Naive thymus-derived CD4-positive, alpha-beta T cell (primary cell): ENCODE results near the gene P3H3. TPM values are rescaled to one million over a fixed set of nuclear protein-coding genes. Genes with fewer than 3 reads are reported as not detected.

Experiments
- ATAC-seq: fragments of 150-1000 bp; cut with Tn5 transposase; 2 replicates; pipeline ENCODE4 v1.10.0; 2021; ENCODE audit warnings: mild to moderate bottlenecking, moderate library complexity
- CTCF ChIA-PET: fragments of 350-600 bp; sonication (Branson Sonifier 250); formaldehyde crosslinking; loops from one replicate; lab custom pipeline; 2021; ENCODE audit warnings: antibody characterized with exemption; lab: Charles Lee
- POLR2A ChIA-PET: fragments of 350-600 bp; sonication (Branson Sonifier 250); formaldehyde crosslinking; loops from one replicate; lab custom pipeline; 2021; ENCODE audit warnings: antibody characterized with exemption, inconsistent platforms; lab: Charles Lee
- DNase-seq, 9 donors: peaks; one replicate each; pipeline versions ENCODE4 v3.0.0 to v3.0.0-alpha.2; 2020 to 2022; ENCODE audit warnings: mixed read lengths in 1 of 9
- H3K27ac ChIP-seq: one replicate; pipeline ENCODE4 v1.7.0; 2013; ENCODE audit warnings: mild to moderate bottlenecking, low read depth, low read length, moderate library complexity
- H3K27me3 ChIP-seq, 2 donors: one replicate each; pipeline ENCODE4 v1.7.0; 2013; ENCODE audit warnings: low read length in 2 of 2, mild to moderate bottlenecking in 2 of 2, moderate library complexity in 2 of 2; ENCODE audit not compliant: control insufficient read depth in 2 of 2, insufficient read depth in 2 of 2
- H3K36me3 ChIP-seq, 3 experiments: 1 replicate in 2 of 3; 2 replicates in 1 of 3; pipeline ENCODE4 v1.7.0; 2013; ENCODE audit warnings: low read length in 3 of 3, mild to moderate bottlenecking in 3 of 3, moderate library complexity in 1 of 3; ENCODE audit not compliant: insufficient read depth in 3 of 3, control insufficient read depth in 2 of 3
- H3K4me1 ChIP-seq, 2 donors: one replicate each; pipeline ENCODE4 v1.7.0; 2013; ENCODE audit warnings: low read length in 2 of 2, mild to moderate bottlenecking in 2 of 2, moderate library complexity in 1 of 2; ENCODE audit not compliant: control insufficient read depth in 2 of 2, insufficient read depth in 2 of 2
- H3K4me3 ChIP-seq: 2 replicates; pipeline ENCODE4 v1.7.0; 2013; ENCODE audit warnings: mild to moderate bottlenecking, low read length
- H3K9me3 ChIP-seq, 3 experiments: 1 replicate in 2 of 3; 2 replicates in 1 of 3; pipeline ENCODE4 v1.7.0; 2013; ENCODE audit warnings: low read length in 3 of 3; ENCODE audit not compliant: control insufficient read depth in 2 of 3
- H3K27ac Mint-ChIP-seq, 9 donors: one replicate each; pipeline ENCODE4 v1.8.0; 2020 to 2022; ENCODE audit warnings: mixed read lengths in 9 of 9, mild to moderate bottlenecking in 8 of 9, moderate library complexity in 5 of 9, inconsistent platforms in 2 of 9
- H3K27me3 Mint-ChIP-seq, 5 donors: one replicate each; pipeline ENCODE4 v1.8.0; 2021 to 2022; ENCODE audit warnings: mixed read lengths in 5 of 5, mild to moderate bottlenecking in 1 of 5
- H3K36me3 Mint-ChIP-seq, 5 donors: one replicate each; pipeline ENCODE4 v1.8.0; 2020 to 2022; ENCODE audit warnings: mixed read lengths in 5 of 5, mild to moderate bottlenecking in 3 of 5, inconsistent platforms in 1 of 5
- H3K4me1 Mint-ChIP-seq, 7 donors: one replicate each; pipeline ENCODE4 v1.8.0; 2020 to 2022; ENCODE audit warnings: mixed read lengths in 7 of 7, mild to moderate bottlenecking in 3 of 7, inconsistent platforms in 1 of 7
- H3K4me3 Mint-ChIP-seq, 10 donors: one replicate each; pipeline ENCODE4 v1.8.0; 2020 to 2022; ENCODE audit warnings: mild to moderate bottlenecking in 10 of 10, mixed read lengths in 10 of 10, moderate library complexity in 6 of 10, inconsistent platforms in 2 of 10
- H3K9me3 Mint-ChIP-seq, 11 donors: one replicate each; pipeline ENCODE4 v1.8.0; 2020 to 2022; ENCODE audit warnings: mixed read lengths in 11 of 11, mild to moderate bottlenecking in 4 of 11, inconsistent platforms in 1 of 11, moderate library complexity in 1 of 11
- intact Hi-C, 2 donors: fragments of 100-400 bp; cut with micrococcal nuclease; formaldehyde crosslinking; loops; one replicate each; pipeline ENCODE4 v1.15.1; 2023
- polyA plus RNA-seq, 2 donors: library from polyadenylated mRNA; unstranded; fragments of 300-500 nt; fragmentation: Illumina TruSeq; gene quantifications; one replicate each; pipeline ENCODE4 v1.2.3, GENCODE V29; 2021
- total RNA-seq, 6 experiments: library from RNA in 5 of 6; stranded (reverse) in 5 of 6; gene quantifications; 1 replicate in 5 of 6; 2 replicates in 1 of 6; pipeline ENCODE4 v1.2.3 and lab custom pipeline; 2021 to 2026

Gene P3H3
- total and polyA plus RNA-seq, 7 experiments from 2014 or later, result 1.5 to 18.2 (median 4.1) TPM

- ChIA-PET POLR2A (interaction anchor here (0.9 to 6.5 kb wide), 13 partner anchors 10 to 774 kb away, joined by 3 to 90 read pairs (median 4); partner anchors contain the start of genes C12orf57, CDCA3, MLF2 and RNU7-1), CTCF (interaction anchor here (0.9 to 3.8 kb wide), 2 partner anchors 14 to 81 kb away, joined by 3 to 31 read pairs; partner anchors contain the start of genes CDCA3 and USP5)
- Mint-ChIP-seq H3K36me3 (peaks cover 5 to 55% (median 19%) of the 10 kb centered on the region in 5 donors), H3K4me3 (peak overlapping the region; percentile 87 to 93 (median 90)), H3K27ac (peak overlapping the region; percentile 33 to 95 (median 85)), H3K27me3 (no peaks in the 10 kb centered on the region), H3K4me1 (peaks cover 25 to 44% (median 32%) of the 10 kb centered on the region in 7 donors), H3K9me3 (no peaks in the 10 kb centered on the region)
- peak overlapping the region; percentile 61 for H3K4me3 ChIP-seq
- ATAC-seq, result no peak
- DNase-seq, result no peak
- peaks cover 29% of the 10 kb centered on the region in 2 donors for H3K4me1 ChIP-seq
- H3K27me3 ChIP-seq, result no peaks in the 10 kb centered on the region
- H3K36me3 ChIP-seq, result peaks cover 6 to 61% (median 8%) of the 10 kb centered on the region in 3 experiments
- intact Hi-C loops, result loop anchor here in 1 of 2 donors (5.0 kb wide), 1 partner anchor 226 kb away; the partner anchor contains the start of gene C1R
- peak overlapping the region; percentile 82 for H3K27ac ChIP-seq
- H3K9me3 ChIP-seq, result no peaks in the 10 kb centered on the region
These were observed 38.1 kb downstream of the P3H3 start for GRCh38 chr12:6866163-6866919.

- CTCF ChIA-PET, result interaction anchor here (0.9 to 3.8 kb wide), 5 partner anchors 15 to 81 kb away, joined by 3 to 31 read pairs (median 4); partner anchors contain the start of genes CDCA3 and USP5
- no peaks in the 10 kb centered on the region for H3K27me3 Mint-ChIP-seq
- Histone ChIP-seq H3K9me3 (no peaks in the 10 kb centered on the region), H3K4me1 (peaks cover 36% of the 10 kb centered on the region in 2 donors), H3K36me3 (peaks cover 6 to 55% (median 7%) of the 10 kb centered on the region in 3 experiments), H3K27me3 (no peaks in the 10 kb centered on the region), H3K4me3 (peak overlapping the region; percentile 61), H3K27ac (peak overlapping the region; percentile 82)
- peak; percentile 10 for ATAC-seq
- peaks cover 30 to 50% (median 38%) of the 10 kb centered on the region in 7 donors for H3K4me1 Mint-ChIP-seq
- H3K9me3 Mint-ChIP-seq, result no peaks in the 10 kb centered on the region
- DNase-seq, result peak in 1 of 9 donors; percentile 75
- POLR2A ChIA-PET, result interaction anchor here (0.9 to 6.5 kb wide), 15 partner anchors 10 to 773 kb away, joined by 3 to 90 read pairs (median 4); partner anchors contain the start of genes C12orf57, CDCA3, ENO2 and RNU7-1
- peaks cover 4 to 55% (median 18%) of the 10 kb centered on the region in 5 donors for H3K36me3 Mint-ChIP-seq
- peak overlapping the region; percentile 87 to 93 (median 90) for H3K4me3 Mint-ChIP-seq
- intact Hi-C loops, result loop anchor here (1.0 to 5.0 kb wide), 4 partner anchors 15 to 225 kb away; partner anchors contain the start of genes USP5 (in 2 of the 2), C1R (in 1 of the 2), EMG1 (in 1 of the 2) and MLF2 (in 1 of the 2)
- peak overlapping the region; percentile 68 to 95 (median 87) for H3K27ac Mint-ChIP-seq
These were observed 38.8 kb downstream of the P3H3 start for GRCh38 chr12:6866920-6867412.

- H3K36me3 Mint-ChIP-seq, result peaks cover 0 to 54% (median 14%) of the 10 kb centered on the region in 5 donors
- no peaks in the 10 kb centered on the region for H3K27me3 Mint-ChIP-seq
- intact Hi-C loops, result loop anchor here (1.0 to 5.0 kb wide), 7 partner anchors 15 to 225 kb away; partner anchors contain the start of genes USP5 (in 2 of the 2), C1R (in 1 of the 2), EMG1 (in 1 of the 2) and MLF2 (in 1 of the 2)
- peak within 1 kb of the TSS; percentile 87 to 93 (median 91) for H3K4me3 Mint-ChIP-seq
- DNase-seq, result peak; percentile 40 to 87 (median 52)
- Histone ChIP-seq H3K9me3 (no peaks in the 10 kb centered on the region), H3K27ac (peak within 1 kb of the TSS; percentile 82), H3K4me3 (peak within 1 kb of the TSS; percentile 61), H3K4me1 (peaks cover 38 to 39% of the 10 kb centered on the region in 2 donors), H3K27me3 (no peaks in the 10 kb centered on the region), H3K36me3 (peaks cover 6 to 54% (median 7%) of the 10 kb centered on the region in 3 experiments)
- H3K4me1 Mint-ChIP-seq, result peaks cover 34 to 55% (median 44%) of the 10 kb centered on the region in 7 donors
- peak; percentile 88 for ATAC-seq
- POLR2A ChIA-PET, result interaction anchor here (1.0 to 6.5 kb wide), 20 partner anchors 15 to 241 kb away, joined by 3 to 90 read pairs (median 4); partner anchors contain the start of genes C12orf57, CDCA3, ENO2 and RNU7-1
- peak within 1 kb of the TSS; percentile 76 to 95 (median 87) for H3K27ac Mint-ChIP-seq
- H3K9me3 Mint-ChIP-seq, result no peaks in the 10 kb centered on the region
- CTCF ChIA-PET, result interaction anchor here (0.5 to 3.8 kb wide), 12 partner anchors 8 to 241 kb away, joined by 3 to 31 read pairs (median 4); partner anchors contain the start of genes C12orf57, CDCA3, RNU7-1 and USP5
These were observed 39.4 kb downstream of the P3H3 start, which contains the start of gene TPI1 for GRCh38 chr12:6867413-6868210. Gene TPI1, plus strand, starts transcription at chr12:6867531. Its CDS starts 36 bp downstream, at chr12:6867567.

GRCh38 chr12:6868211-6869048 is 40.2 kb downstream of the P3H3 start:
- Histone ChIP-seq H3K36me3 (peaks cover 2 to 52% (median 6%) of the 10 kb centered on the region in 3 experiments), H3K27ac (peak overlapping the region; percentile 82), H3K27me3 (no peaks in the 10 kb centered on the region), H3K4me3 (peak overlapping the region; percentile 61), H3K4me1 (peaks cover 38 to 39% of the 10 kb centered on the region in 2 donors), H3K9me3 (no peaks in the 10 kb centered on the region)
- Mint-ChIP-seq H3K4me3 (peak overlapping the region; percentile 87 to 93 (median 89)), H3K27ac (peak overlapping the region; percentile 74 to 90 (median 81)), H3K36me3 (peaks cover 0 to 53% (median 10%) of the 10 kb centered on the region in 5 donors), H3K9me3 (no peaks in the 10 kb centered on the region), H3K27me3 (no peaks in the 10 kb centered on the region), H3K4me1 (peaks cover 34 to 55% (median 44%) of the 10 kb centered on the region in 7 donors)
- CTCF ChIA-PET, result interaction anchor here (0.9 to 6.9 kb wide), 16 partner anchors 9 to 244 kb away, joined by 3 to 45 read pairs (median 4); partner anchors contain the start of genes C12orf57, C1RL, CDCA3 and ENO2
- intact Hi-C loops, result loop anchor here (1.0 to 5.0 kb wide), 15 partner anchors 46 to 320 kb away; partner anchors contain the start of genes C1R (in 2 of the 2), C12orf57 (in 1 of the 2), C1RL (in 1 of the 2) and ENO2 (in 1 of the 2)
- DNase-seq (peak in 1 of 9 donors; percentile 11), ATAC-seq (no peak)
- POLR2A ChIA-PET, result interaction anchor here (0.6 to 6.5 kb wide), 25 partner anchors 10 to 435 kb away, joined by 3 to 90 read pairs (median 3); partner anchors contain the start of genes C12orf57, CDCA3, ENO2 and MLF2
